Stimulated activated naive CD4-positive, alpha-beta T cell (primary cell): ENCODE data around the gene ANKRD33B.
"Not testable (repeated sequence)": the region's sequence is repeated elsewhere in the genome, so short reads cannot be mapped to it uniquely, and the experiment has no call there.

Experiments used
- DNase-seq, 6 experiments: peaks; one replicate each; lab custom pipeline; 2025; lab: John Stamatoyannopoulos, UW

The ANKRD33B gene

DNA sequence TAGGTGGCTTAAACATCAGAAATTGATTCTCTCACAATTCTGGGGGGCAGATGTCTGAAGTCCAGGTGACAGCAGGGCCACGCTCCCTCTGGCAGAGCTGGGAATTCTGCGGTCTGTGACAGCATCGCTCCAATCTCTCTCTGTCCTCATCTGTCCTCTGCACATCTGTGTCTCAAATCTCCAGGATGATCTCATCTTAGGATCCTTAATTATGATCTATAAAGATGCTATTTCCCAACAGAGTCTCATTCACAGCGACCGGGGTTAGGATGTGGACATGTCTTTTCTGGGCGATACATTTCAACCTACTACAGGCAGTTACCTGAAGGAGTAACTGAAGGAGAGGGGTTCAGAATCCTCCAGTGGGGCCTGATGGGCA lies 31.4 kb downstream of the ANKRD33B start:
- no peak for DNase-seq

DNA sequence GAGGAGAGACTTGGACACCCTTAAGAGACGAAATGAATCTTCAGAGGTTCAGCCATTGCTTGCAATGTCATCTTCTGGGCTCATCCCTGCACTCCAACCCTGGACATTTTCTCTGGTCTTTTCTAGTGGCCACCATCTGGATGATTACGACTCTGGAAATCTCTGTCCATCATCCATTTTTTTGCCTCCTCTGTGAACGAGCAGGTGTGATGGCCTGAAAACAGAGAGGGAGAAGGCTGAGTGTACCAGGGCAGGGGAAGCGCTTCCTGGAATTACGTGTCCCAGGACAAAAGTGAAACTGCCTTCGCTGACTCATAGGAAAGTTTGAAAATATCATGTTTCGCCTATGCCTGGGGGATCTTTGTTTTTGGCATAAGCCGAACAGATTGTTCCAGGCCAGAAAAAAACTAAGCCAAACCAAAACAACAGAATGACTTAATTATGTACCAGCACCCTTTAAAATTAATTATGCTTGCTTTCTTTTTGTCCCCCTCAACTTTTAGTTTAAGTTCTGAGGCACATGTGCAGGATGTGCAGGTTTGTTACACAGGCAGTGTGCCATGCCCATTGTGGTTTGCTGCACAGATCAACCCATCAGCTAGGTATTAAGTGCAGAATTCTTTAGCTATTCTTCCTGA lies 31.9 kb downstream of the ANKRD33B start:
- DNase-seq = no peak

DNA sequence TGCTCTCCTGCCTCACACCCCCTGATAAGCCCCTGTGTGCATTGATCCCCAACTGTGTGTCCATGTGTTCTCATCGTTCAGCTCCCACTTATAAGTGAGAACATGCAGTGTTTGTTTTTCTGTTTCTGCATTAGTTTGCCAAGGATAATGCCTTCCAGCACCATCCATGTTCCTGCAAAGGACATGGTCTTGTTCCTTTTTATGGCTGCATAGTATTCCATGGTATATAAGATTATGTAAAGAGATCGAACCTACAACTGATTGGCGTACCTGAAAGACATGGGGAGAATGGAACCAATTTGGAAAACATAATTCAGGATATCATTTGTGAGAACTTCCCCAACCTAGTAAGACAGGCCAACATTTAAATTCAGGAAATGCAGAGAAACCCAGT lies 32.4 kb downstream of the ANKRD33B start:
- DNase-seq = no peak

- DNase-seq = no peak
Observed at GRCh38 chr5:10596886-10597451, 33.1 kb downstream of the ANKRD33B start.

DNA sequence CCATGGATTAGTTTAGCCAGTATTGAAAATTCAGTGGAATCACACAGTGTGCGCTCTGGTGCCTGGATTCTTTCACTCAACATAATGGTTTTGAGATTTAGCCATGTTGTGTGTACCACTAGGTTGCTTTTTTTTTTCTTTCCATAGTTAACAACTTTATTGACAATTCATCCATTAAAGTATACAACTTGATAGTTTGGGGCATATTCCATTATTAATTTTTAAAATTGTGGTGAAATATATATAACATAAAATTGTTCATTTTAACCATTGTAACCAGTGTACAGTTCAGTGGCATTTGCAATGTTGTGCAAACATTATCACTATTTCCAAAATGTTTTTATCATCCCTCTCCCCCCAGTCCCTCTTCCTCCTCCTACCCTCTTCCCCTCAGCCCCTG lies 35.2 kb downstream of the ANKRD33B start:
- DNase-seq = no peak

GRCh38 chr5:10599862-10600284 lies 36.0 kb downstream of the ANKRD33B start:
- DNase-seq = no peak

DNA sequence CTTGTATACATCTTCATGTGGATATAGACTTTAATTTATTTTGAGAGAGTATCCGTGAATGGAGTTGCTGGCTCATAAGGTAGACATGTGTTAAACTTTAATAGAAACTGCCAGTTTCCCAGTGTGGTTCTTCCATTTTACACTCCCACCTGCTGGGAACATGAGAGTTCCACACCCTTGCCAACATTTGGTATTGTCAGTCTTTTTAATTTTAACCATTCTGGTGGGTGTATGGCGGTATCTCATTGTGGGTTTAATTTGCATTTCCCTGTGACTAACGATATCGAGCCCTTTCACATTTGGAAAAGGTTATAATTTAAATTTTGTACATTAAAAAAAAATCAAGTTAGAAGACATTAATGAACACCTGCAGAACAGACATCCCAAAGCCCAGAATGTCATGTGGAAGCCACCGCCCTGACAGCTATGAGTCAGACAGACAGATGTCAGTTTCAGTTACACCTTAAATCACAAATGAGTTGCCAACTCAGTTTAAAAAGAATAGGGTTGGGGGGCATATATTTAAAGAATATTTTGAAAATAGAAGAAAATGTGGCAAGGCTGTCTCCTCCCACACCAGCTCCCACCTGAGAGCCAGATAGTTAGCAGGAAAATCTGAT lies 36.9 kb downstream of the ANKRD33B start:
- no peak for DNase-seq

GRCh38 chr5:10601246-10602030 lies 37.6 kb downstream of the ANKRD33B start:
- no peak for DNase-seq

- no peak for DNase-seq
Observed at GRCh38 chr5:10602031-10602806, 38.3 kb downstream of the ANKRD33B start.

DNA sequence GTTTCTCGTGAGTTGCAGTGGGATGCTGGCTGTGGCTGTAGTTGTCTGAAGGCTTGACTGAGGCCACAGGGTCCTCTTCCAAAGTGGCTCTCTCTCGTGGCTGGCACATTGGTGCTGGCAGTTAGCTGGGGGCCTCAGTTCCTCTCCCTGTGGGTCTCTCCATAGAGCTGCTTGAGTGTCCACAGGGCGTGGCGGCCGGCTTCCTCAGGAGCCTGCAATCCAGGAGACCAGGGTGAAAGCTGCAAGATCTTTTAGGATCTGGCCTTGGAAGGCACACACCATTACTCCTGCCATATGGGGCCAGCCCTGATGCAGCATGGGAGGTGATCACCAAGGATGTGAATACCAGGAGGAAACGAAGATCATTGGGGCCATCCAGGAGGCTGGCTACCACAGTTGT lies 41.1 kb downstream of the ANKRD33B start:
- no peak for DNase-seq

DNA sequence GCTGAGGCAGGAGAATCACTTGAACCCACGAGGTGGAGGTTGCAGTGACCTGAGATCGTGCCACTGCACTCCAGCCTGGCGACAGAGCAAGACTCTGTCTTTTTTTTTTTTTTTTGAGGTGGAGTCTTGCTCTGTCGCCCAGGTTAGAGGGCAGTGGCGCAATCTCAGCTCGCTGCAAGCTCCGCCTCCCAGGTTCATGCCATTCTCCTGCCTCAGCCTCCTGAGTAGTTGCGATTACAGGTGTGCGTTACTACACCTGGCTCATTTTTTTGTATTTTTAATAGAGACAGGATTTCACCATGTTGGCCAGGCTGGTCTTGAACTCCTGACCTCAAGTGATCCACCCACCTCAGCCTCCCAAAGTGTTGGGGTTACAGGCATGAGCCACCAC lies 42.8 kb downstream of the ANKRD33B start:
- not testable (repeated sequence) for DNase-seq

- DNase-seq = no peak
Observed at GRCh38 chr5:10607023-10607665, 43.3 kb downstream of the ANKRD33B start.

DNA sequence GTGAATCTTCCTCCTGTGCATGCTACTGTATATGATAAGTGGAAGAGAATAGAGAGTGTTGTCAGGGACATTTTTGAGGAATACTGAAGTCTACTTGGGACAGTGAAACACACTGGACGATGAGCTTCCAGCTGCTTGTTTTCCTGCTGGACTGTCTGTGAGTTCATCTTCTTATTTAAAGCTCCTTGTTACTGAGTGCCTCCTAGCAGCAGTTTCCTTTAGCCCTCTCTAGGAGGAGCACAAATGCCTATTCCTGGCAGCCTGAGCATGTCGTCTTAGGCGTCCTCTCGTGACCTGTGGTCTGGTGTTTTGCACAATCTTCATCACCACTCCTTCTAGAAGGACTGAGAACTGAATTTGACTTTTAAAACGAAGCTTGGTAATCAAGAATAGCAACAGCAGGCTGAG lies 43.8 kb downstream of the ANKRD33B start:
- no peak for DNase-seq

- DNase-seq = not testable (repeated sequence)
Observed at GRCh38 chr5:10608081-10608480, 44.2 kb downstream of the ANKRD33B start.

DNA sequence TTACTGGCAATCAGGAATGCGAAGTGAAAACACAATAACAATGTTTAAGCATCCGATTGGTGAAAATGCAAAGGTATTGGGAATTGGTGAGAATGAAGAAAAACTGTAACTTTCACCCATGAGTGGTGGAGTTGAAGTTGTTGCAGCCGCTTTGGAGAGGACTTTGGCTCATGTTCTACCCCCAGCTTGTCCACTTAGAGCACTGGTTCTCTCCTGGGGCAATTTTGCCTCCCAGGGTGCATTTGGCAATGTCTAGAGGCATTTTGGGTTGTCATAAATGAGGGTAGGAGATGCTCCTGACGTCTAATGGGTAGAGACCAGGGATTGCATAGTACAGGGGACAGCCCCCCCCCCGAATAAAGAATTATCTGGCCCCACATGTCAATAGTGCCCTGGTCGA lies 46.2 kb downstream of the ANKRD33B start:
- no peak for DNase-seq

DNA sequence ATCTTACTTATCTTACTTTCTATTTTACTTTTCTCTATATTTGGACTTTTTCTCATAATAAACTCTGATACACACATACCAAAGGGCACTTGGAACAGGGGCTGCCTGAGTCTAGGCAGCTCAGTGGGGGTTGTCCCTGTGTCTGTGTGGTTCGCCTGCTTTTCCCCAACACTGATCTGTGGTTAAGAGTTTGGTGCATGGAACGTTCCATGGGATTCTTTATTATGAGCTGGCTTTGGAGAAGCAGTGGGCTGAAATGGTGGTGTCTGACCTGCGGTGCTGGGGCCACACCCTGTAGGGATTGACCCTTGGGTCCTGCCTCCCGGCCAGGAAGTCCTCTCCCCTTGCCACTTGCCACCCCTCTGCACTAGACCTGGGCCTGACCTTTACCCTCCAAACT lies 47.4 kb downstream of the ANKRD33B start:
- DNase-seq = no peak

- no peak for DNase-seq
Observed at GRCh38 chr5:10612251-10612650, 48.4 kb downstream of the ANKRD33B start.

GRCh38 chr5:10615693-10616092 lies 51.8 kb downstream of the ANKRD33B start:
- DNase-seq = no peak

DNA sequence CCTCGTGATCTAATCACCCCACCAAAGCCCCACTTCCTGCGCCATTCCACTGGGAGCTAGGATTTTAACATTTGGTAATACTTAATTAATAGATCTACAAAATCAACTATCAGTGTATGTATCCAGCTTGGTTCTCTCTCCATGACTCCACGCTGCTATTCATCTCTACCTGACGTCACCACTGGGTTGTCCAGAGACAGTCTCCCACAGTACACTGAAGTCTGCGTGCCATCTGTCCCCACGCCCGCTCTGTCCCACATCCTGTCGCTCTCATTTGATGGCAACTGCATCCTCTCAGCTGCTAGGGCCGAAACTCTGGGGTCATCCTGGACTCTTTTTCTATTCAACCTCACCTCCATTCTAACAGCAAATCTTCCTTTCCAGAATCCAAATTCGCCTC lies 53.2 kb downstream of the ANKRD33B start:
- no peak for DNase-seq

GRCh38 chr5:10618311-10618710 lies 54.4 kb downstream of the ANKRD33B start:
- no peak for DNase-seq

- DNase-seq = no peak
Observed at GRCh38 chr5:10619649-10620048, 55.8 kb downstream of the ANKRD33B start.

GRCh38 chr5:10620346-10620745 lies 56.5 kb downstream of the ANKRD33B start:
- DNase-seq = no peak
